ENCODE data around the gene DOK3.

GRCh38 chr5:177503351-177504085, 6.1 kb downstream of the DOK3 start:
- TF ChIP-seq, protein P1, sequence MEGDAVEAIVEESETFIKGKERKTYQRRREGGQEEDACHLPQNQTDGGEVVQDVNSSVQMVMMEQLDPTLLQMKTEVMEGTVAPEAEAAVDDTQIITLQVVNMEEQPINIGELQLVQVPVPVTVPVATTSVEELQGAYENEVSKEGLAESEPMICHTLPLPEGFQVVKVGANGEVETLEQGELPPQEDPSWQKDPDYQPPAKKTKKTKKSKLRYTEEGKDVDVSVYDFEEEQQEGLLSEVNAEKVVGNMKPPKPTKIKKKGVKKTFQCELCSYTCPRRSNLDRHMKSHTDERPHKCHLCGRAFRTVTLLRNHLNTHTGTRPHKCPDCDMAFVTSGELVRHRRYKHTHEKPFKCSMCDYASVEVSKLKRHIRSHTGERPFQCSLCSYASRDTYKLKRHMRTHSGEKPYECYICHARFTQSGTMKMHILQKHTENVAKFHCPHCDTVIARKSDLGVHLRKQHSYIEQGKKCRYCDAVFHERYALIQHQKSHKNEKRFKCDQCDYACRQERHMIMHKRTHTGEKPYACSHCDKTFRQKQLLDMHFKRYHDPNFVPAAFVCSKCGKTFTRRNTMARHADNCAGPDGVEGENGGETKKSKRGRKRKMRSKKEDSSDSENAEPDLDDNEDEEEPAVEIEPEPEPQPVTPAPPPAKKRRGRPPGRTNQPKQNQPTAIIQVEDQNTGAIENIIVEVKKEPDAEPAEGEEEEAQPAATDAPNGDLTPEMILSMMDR (IDR thresholded peaks at IDR 0.05), result no peak
- no peak for TF ChIP-seq POLR2A (IDR thresholded peaks at IDR 0.05)
- TF ChIP-seq EP300 (IDR thresholded peaks at IDR 0.05), result no peak
